Tibial nerve (tissue), 3 donors: Measurements from ENCODE around the gene RTL1.

Experiments
- CTCF ChIP-seq, 5 experiments: fragments of 200-600 bp in 3 of 5; fragments of 450-650 bp in 2 of 5; sonication (generic) in 3 of 5; IDR thresholded peaks; one replicate each; pipeline ENCODE4 v1.5.1; 2016 to 2019; ENCODE audit warnings: antibody characterized with exemption in 5 of 5, mild to moderate bottlenecking in 3 of 5, moderate library complexity in 2 of 5
- POLR2A ChIP-seq, 2 donors: fragments of 450-650 bp; IDR thresholded peaks; one replicate each; pipeline ENCODE4 v1.6.1; 2017; ENCODE audit warnings: antibody characterized with exemption in 2 of 2, mild to moderate bottlenecking in 2 of 2, moderate library complexity in 2 of 2

GRCh38 chr14:100854435-100854834 lies 49.1 kb downstream of the RTL1 start:
- TF ChIP-seq CTCF (IDR thresholded peaks at IDR 0.05): no peak
- no peak for TF ChIP-seq POLR2A (IDR thresholded peaks at IDR 0.05)
